Endothelial cell of umbilical vein (primary cell): Measurements from ENCODE around the gene XYLB. TPM values are rescaled to one million over a fixed set of nuclear protein-coding genes. Genes with fewer than 3 reads are reported as not detected.

Experiments
- BruUV-seq: library from RNA; stranded (reverse); fragments of 400-500 nt; replicated peaks from 2 replicates; lab custom pipeline; 2021; lab: Mats Ljungman, UMichigan
- CTCF ChIA-PET: fragments of 300-600, 350-600 bp; sonication (Branson Sonifier 250); formaldehyde crosslinking; loops from one replicate; lab custom pipeline; 2021; ENCODE audit warnings: antibody characterized with exemption, inconsistent platforms; lab: Charles Lee
- POLR2A ChIA-PET: fragments of 300-600, 350-600 bp; sonication (Branson Sonifier 250); formaldehyde crosslinking; loops from one replicate; lab custom pipeline; 2021; ENCODE audit warnings: antibody characterized with exemption, inconsistent platforms; lab: Charles Lee
- DNase-seq: peaks from one replicate; pipeline ENCODE4 v3.0.0-alpha.2; 2011; ENCODE audit warnings: low read depth, low spot score
- FAIRE-seq: peaks from 2 replicates; lab custom pipeline; 2011; peaks lifted over from hg19 to GRCh38; lab: Jason Lieb, UNC
- H2AFZ ChIP-seq: 2 replicates; pipeline ENCODE4 v1.6.0; 2012; ENCODE audit warnings: low read depth, low read length, control low read depth, inconsistent platforms
- H3K27ac ChIP-seq: 2 replicates; pipeline ENCODE4 v1.5.1; 2011; ENCODE audit warnings: low read depth, mild to moderate bottlenecking, control low read depth, low read length, moderate library complexity; ENCODE audit not compliant: insufficient read depth
- H3K27me3 ChIP-seq, 2 experiments: 2 replicates each; pipeline versions ENCODE4 v1.6.0 to v1.6.1; 2011; ENCODE audit warnings: low read length in 2 of 2, mixed read lengths in 1 of 2; ENCODE audit not compliant: control insufficient read depth in 2 of 2, insufficient read depth in 2 of 2
- H3K36me3 ChIP-seq, 2 experiments: 2 replicates in 1 of 2; 3 replicates in 1 of 2; pipeline ENCODE4 v1.5.1; 2011; ENCODE audit warnings: low read length in 2 of 2, mild to moderate bottlenecking in 1 of 2, moderate library complexity in 1 of 2; ENCODE audit not compliant: control insufficient read depth in 2 of 2, insufficient read depth in 2 of 2; ENCODE audit errors: extremely low read depth in 1 of 2
- H3K4me1 ChIP-seq: 3 replicates; pipeline ENCODE4 v1.5.1; 2011; ENCODE audit warnings: mild to moderate bottlenecking, low read length; ENCODE audit not compliant: control insufficient read depth, insufficient read depth; ENCODE audit errors: extremely low read depth
- H3K4me2 ChIP-seq: 2 replicates; pipeline ENCODE4 v1.6.1; 2011; ENCODE audit warnings: low read length, control low read depth, mixed read lengths; ENCODE audit not compliant: insufficient read depth
- H3K4me3 ChIP-seq, 3 experiments: fragments of 200-600 bp in 1 of 3; sonication (generic), shearing (Covaris generic) in 1 of 3; replicated peaks in 1 of 3; 2 replicates each; pipeline ENCODE4 v1.5.1; 2011 to 2016; ENCODE audit warnings: control low read depth in 3 of 3, low read length in 3 of 3, mild to moderate bottlenecking in 2 of 3, inconsistent platforms in 1 of 3, low read depth in 1 of 3, moderate library complexity in 1 of 3; ENCODE audit not compliant: insufficient read depth in 1 of 3
- H3K79me2 ChIP-seq: 2 replicates; pipeline ENCODE4 v1.6.0; 2012; ENCODE audit warnings: low read length, inconsistent platforms; ENCODE audit not compliant: control insufficient read depth, insufficient read depth
- H3K9ac ChIP-seq: replicated peaks from 2 replicates; pipeline ENCODE3; 2011; ENCODE audit warnings: low read length, control low read depth; ENCODE audit not compliant: insufficient read depth; ENCODE audit errors: extremely low read depth
- H3K9me1 ChIP-seq: replicated peaks from 3 replicates; pipeline ENCODE4 v1.6.0; 2011; ENCODE audit warnings: mild to moderate bottlenecking, low read length; ENCODE audit not compliant: control insufficient read depth, insufficient read depth; ENCODE audit errors: extremely low read depth
- H3K9me3 ChIP-seq: replicated peaks from 2 replicates; pipeline ENCODE4 v1.5.1; 2012; ENCODE audit warnings: low read length, inconsistent platforms; ENCODE audit not compliant: control insufficient read depth, insufficient read depth
- H4K20me1 ChIP-seq: replicated peaks from 2 replicates; pipeline ENCODE3; 2011; ENCODE audit warnings: mild to moderate bottlenecking, low read length; ENCODE audit not compliant: control insufficient read depth, insufficient read depth; ENCODE audit errors: extremely low read depth
- EZH2 ChIP-seq: IDR thresholded peaks from 2 replicates; pipeline ENCODE4 v1.6.1; 2012; ENCODE audit warnings: borderline replicate concordance, low read depth, mild to moderate bottlenecking, moderate library complexity, low read length, inconsistent platforms; ENCODE audit not compliant: severe bottlenecking
- MYC ChIP-seq: IDR thresholded peaks from one replicate; pipeline ENCODE4 v1.6.1; 2011; ENCODE audit warnings: mild to moderate bottlenecking, low read depth, low read length
- POLR2A ChIP-seq: IDR thresholded peaks from 2 replicates; pipeline ENCODE4 v1.6.1; 2012; ENCODE audit warnings: low read depth, mild to moderate bottlenecking, control low read depth, low read length
- POLR2AphosphoS5 ChIP-seq: IDR thresholded peaks from 2 replicates; pipeline ENCODE4 v1.6.1; 2012; ENCODE audit warnings: low read depth, mild to moderate bottlenecking, control low read depth, low read length, moderate library complexity; ENCODE audit not compliant: insufficient read depth
- dilution Hi-C: fragments of 300-500 bp; cut with MboI; formaldehyde crosslinking; loops from one replicate; pipeline ENCODE4 v1.15.0; 2019; ENCODE audit warnings: low sequenced_read_pairs; ENCODE audit not compliant: extremely low pct_ligation_motif_present
- intact Hi-C: fragments of 100-400 bp; cut with micrococcal nuclease; formaldehyde crosslinking; loops from one replicate; pipeline ENCODE4 v1.10.0; 2022
- polyA plus RNA-seq, 4 experiments: library from polyadenylated mRNA; depleted of rRNA in 3 of 4; stranded (reverse) in 3 of 4; unstranded in 1 of 4; fragments of >200 nt; gene quantifications; 2 replicates each; pipeline versions ENCODE4 v1.2.1 to v1.2.3, GENCODE V29; 2011 to 2012; ENCODE audit warnings: missing spikeins in 1 of 4
- total RNA-seq: library from RNA; stranded (reverse); gene quantifications from 2 replicates; pipeline ENCODE4 v1.2.3, GENCODE V29; 2021

XYLB gene
- total and polyA plus RNA-seq, 2 donors (not counting 3 experiments of a cell fraction or from before 2014, with no cell fraction given): 3.7 to 4.3 TPM

DNA sequence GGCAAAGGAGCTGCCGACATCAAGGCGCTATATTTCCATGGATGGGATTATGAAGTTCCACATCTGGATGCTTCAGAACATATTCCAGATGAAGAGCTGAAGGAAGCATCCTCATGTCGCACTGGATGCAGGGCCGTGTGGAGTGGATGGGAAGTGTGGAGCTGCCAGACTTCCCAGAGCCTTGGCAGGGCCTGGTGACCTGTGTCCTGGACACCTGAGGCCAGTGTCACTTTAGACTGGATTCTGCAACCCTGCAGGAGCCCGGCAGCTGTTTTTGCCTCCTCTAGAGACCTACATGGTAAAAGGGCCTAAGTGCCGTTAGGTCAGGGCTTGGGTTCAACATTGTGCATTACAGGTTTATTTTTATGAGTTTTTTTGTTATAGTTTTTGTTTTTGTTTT lies 11.3 kb upstream of the XYLB start:
- no peaks in the 10 kb centered on the region for H3K9me1 ChIP-seq
- H3K9me3 ChIP-seq: no peaks in the 10 kb centered on the region
- H4K20me1 ChIP-seq: no peaks in the 10 kb centered on the region
- H3K4me2 ChIP-seq: no peak overlapping the region
- no peak for TF ChIP-seq POLR2A
- no peaks in the 10 kb centered on the region for H3K79me2 ChIP-seq
- no TSS peak for BruUV-seq
- DNase-seq (no peak), FAIRE-seq (no peak)
- no peak overlapping the region for H3K4me3 ChIP-seq
- no peak overlapping the region for H3K27ac ChIP-seq
- intact Hi-C loops: loop anchor here (5.0 kb wide), 1 partner anchor 568 kb away; no protein-coding TSS in a partner anchor
- H3K27me3 ChIP-seq: peaks cover 8 to 11% of the 10 kb centered on the region in 2 experiments
- no peaks in the 10 kb centered on the region for H3K4me1 ChIP-seq
- no peaks in the 10 kb centered on the region for H3K36me3 ChIP-seq
- H2AFZ ChIP-seq: no peak overlapping the region
- ChIA-PET POLR2A (no interaction called here), CTCF (interaction anchor here (1.5 kb wide), 1 partner anchor 11 kb away, joined by 7 read pairs; the partner anchor contains the start of gene XYLB)
- dilution Hi-C loops: no loop called here
- H3K9ac ChIP-seq: no peak overlapping the region

DNA sequence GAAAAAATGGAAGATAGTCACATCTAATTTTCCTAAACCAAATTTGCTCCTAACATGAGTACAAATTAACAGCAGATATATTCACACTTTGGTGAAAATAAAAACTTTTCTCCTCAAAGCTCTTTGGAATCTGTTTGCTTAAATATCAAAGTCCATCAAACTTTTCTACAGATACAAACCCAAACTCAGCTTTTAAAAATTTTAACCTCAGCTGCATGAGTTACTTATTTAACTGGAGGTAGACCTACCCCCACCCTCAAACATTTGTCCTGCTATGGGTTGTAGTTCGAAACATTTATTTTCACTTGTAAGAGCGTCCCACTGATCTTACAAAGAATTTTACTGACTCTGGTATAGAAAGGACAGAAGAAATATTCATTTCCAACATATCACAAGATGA lies 8.9 kb upstream of the XYLB start:
- BruUV-seq: no TSS peak
- Histone ChIP-seq H3K9me3 (no peaks in the 10 kb centered on the region), H3K27ac (no peak overlapping the region), H2AFZ (no peak overlapping the region), H3K4me3 (no peak overlapping the region), H3K9ac (no peak overlapping the region), H3K4me2 (no peak overlapping the region), H3K36me3 (no peaks in the 10 kb centered on the region), H3K27me3 (peaks cover 8 to 11% of the 10 kb centered on the region in 2 experiments), H3K9me1 (no peaks in the 10 kb centered on the region), H3K4me1 (no peaks in the 10 kb centered on the region), H4K20me1 (no peaks in the 10 kb centered on the region), H3K79me2 (no peaks in the 10 kb centered on the region)
- no peak for TF ChIP-seq EZH2
- no peak for TF ChIP-seq MYC
- no peak for TF ChIP-seq POLR2AphosphoS5
- intact Hi-C loops (loop anchor here (5.0 kb wide), 1 partner anchor 570 kb away; no protein-coding TSS in a partner anchor), dilution Hi-C loops (no loop called here)
- ChIA-PET POLR2A (no interaction called here), CTCF (interaction anchor here (1.5 kb wide), 1 partner anchor 8 kb away, joined by 8 read pairs; the partner anchor contains the start of gene XYLB)
- FAIRE-seq (no peak), DNase-seq (no peak)
